Measurements from ENCODE around the gene NRIP2. TPM values are rescaled to one million over a fixed set of nuclear protein-coding genes. Genes with fewer than 3 reads are reported as not detected.

Gene NRIP2
- total RNA-seq, 1 experiment from 2014 or later = not detected

DNA sequence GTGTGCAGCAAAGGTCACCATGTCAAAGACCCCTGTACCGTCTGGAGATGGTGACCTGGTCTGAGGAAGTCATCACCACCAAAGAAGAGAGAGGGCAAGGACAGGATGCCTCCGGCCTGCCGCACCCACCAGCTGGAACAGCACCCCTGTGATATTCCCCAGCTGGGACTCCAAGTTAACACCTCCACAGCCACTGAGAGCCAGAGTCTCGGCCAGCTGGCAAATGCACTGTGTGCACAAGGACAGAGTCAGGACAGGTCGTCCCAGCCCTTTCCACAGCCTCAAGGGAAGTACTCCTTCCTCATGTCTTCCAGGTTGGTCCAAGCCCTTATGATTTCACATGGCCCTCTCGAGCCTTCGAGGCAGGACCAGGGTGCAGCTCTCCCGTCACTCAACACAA lies 59.4 kb downstream of the NRIP2 start:
- CTCF ChIA-PET = no interaction called here
- no peaks in the 10 kb centered on the region for H3K36me3 ChIP-seq (ENCODE audit: control insufficient read depth, insufficient read depth, low read length)
- intact Hi-C loops (cut with micrococcal nuclease; ENCODE audit: unreplicated experiment) (no loop called here), in situ Hi-C loops (cut with HindIII; ENCODE audit: low pct_unique_long_range_greater_than_20kb, low sequenced_read_pairs) (no loop called here)
- POLR2A ChIA-PET = no interaction called here
- ATAC-seq = no peak
- no peaks in the 10 kb centered on the region for H3K9me3 ChIP-seq (ENCODE audit: control insufficient read depth, insufficient read depth, low read depth, low read length)
- no TSS peak for BruUV-seq (replicated peaks)
- no peak for DNase-seq (ENCODE audit: low read depth, low spot score)
- no peaks in the 10 kb centered on the region for H3K27me3 ChIP-seq (ENCODE audit: control insufficient read depth, insufficient read depth, low read length)
- no peaks in the 10 kb centered on the region for H3K4me1 ChIP-seq (ENCODE audit: control insufficient read depth, insufficient read depth, low read length)
- TF ChIP-seq CTCF (IDR thresholded peaks at IDR 0.05) = no peak
- no peak for TF ChIP-seq POLR2AphosphoS5 (IDR thresholded peaks at IDR 0.05; ENCODE audit: low read depth, low read length)
- TF ChIP-seq, protein P1, sequence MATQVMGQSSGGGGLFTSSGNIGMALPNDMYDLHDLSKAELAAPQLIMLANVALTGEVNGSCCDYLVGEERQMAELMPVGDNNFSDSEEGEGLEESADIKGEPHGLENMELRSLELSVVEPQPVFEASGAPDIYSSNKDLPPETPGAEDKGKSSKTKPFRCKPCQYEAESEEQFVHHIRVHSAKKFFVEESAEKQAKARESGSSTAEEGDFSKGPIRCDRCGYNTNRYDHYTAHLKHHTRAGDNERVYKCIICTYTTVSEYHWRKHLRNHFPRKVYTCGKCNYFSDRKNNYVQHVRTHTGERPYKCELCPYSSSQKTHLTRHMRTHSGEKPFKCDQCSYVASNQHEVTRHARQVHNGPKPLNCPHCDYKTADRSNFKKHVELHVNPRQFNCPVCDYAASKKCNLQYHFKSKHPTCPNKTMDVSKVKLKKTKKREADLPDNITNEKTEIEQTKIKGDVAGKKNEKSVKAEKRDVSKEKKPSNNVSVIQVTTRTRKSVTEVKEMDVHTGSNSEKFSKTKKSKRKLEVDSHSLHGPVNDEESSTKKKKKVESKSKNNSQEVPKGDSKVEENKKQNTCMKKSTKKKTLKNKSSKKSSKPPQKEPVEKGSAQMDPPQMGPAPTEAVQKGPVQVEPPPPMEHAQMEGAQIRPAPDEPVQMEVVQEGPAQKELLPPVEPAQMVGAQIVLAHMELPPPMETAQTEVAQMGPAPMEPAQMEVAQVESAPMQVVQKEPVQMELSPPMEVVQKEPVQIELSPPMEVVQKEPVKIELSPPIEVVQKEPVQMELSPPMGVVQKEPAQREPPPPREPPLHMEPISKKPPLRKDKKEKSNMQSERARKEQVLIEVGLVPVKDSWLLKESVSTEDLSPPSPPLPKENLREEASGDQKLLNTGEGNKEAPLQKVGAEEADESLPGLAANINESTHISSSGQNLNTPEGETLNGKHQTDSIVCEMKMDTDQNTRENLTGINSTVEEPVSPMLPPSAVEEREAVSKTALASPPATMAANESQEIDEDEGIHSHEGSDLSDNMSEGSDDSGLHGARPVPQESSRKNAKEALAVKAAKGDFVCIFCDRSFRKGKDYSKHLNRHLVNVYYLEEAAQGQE (IDR thresholded peaks at IDR 0.05; ENCODE audit: insufficient read depth in 1 of 2, low read depth in 2 of 2, low read length in 1 of 2) = no peak
- TF ChIP-seq TCF7L2 (IDR thresholded peaks at IDR 0.05; ENCODE audit: low read depth, low read length) = no peak
- TF ChIP-seq SIN3A (IDR thresholded peaks at IDR 0.05; ENCODE audit: borderline replicate concordance, insufficient read depth, low read depth, low read length) = no peak
- H3K4me3 ChIP-seq (ENCODE audit: low read depth in 2 of 2, low read length in 2 of 2) = no peak overlapping the region
- no peak overlapping the region for H3K27ac ChIP-seq (ENCODE audit: low read length)

Other genes with a start within 250 kb of the NRIP2 start
- gene FKBP4, start 40.1 kb downstream of the NRIP2 start, total RNA-seq (2021; ENCODE audit: unreplicated experiment) = 64.9 TPM
- 17.4 TPM for gene ITFG2, start 22.4 kb downstream of the NRIP2 start, total RNA-seq (2021; ENCODE audit: unreplicated experiment)
- gene TEX52, start 22.0 kb upstream of the NRIP2 start, total RNA-seq (2021; ENCODE audit: unreplicated experiment) = not detected
- 71.2 TPM for gene FOXM1, start 42.1 kb upstream of the NRIP2 start, total RNA-seq (2021; ENCODE audit: unreplicated experiment)
- 37.7 TPM for gene RHNO1, start 42.2 kb upstream of the NRIP2 start, total RNA-seq (2021; ENCODE audit: unreplicated experiment)
- 29.3 TPM for gene TULP3, start 55.9 kb upstream of the NRIP2 start, total RNA-seq (2021; ENCODE audit: unreplicated experiment)
- gene TEAD4, start 124.4 kb upstream of the NRIP2 start, total RNA-seq (2021; ENCODE audit: unreplicated experiment) = 47.6 TPM
- 7.7 TPM for gene TSPAN9, start 242.3 kb upstream of the NRIP2 start, total RNA-seq (2021; ENCODE audit: unreplicated experiment)

Measured in Panc1 (cell line).